ENCODE results near the gene TBCD. TPM values are rescaled to one million over a fixed set of nuclear protein-coding genes. Genes with fewer than 3 reads are reported as not detected.
A peak's percentile ranks its signal among the peaks of the same experiment; 100 is the strongest.

Gene TBCD
- total RNA-seq, 1 experiment from 2014 or later = 129 TPM

DNA sequence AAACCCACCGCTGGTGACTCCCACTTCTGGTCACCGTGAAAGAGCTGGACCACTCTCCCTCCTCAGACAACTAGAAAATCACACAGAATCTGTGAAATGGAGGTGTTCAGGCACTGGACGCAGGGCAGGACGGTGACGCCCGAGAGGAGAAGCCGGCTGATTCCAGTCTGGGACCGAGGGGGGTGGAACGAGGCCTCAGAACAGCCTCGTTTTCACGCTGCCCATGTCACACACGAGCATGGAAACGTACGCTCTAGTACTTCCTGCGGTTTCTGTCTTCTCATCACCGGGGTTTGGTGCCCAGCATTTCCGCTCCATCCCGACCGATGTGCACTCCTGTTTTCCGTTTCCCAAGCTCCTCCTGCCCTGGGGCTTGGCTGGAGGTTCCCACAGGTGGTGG, 225.7 kb downstream of the TBCD start:
- no peak overlapping the region for H3K18ac ChIP-seq (ENCODE audit: insufficient read length, low read depth, low read length)
- no peak overlapping the region for H4K91ac ChIP-seq (ENCODE audit: insufficient read length, low read depth, low read length)
- no peak overlapping the region for H2AFZ ChIP-seq (ENCODE audit: low read length)
- H3K4me1 Mint-ChIP-seq = peaks cover 10 to 14% of the 10 kb centered on the region in 2 experiments
- no peak overlapping the region for H3K9ac ChIP-seq (ENCODE audit: extremely low read depth, insufficient read length, low read length)
- no peaks in the 10 kb centered on the region for H3K9me3 Mint-ChIP-seq
- no peak overlapping the region for H3T11ph ChIP-seq (ENCODE audit: low read length)
- no peak for DNase-seq
- H3K56ac ChIP-seq (ENCODE audit: insufficient read length, low read depth, low read length) = no peak overlapping the region
- no peaks in the 10 kb centered on the region for H3K23me2 ChIP-seq (ENCODE audit: insufficient read length, low read depth, low read length, poor library complexity, severe bottlenecking)
- H3K27me3 Mint-ChIP-seq (ENCODE audit: low read depth) = no peaks in the 10 kb centered on the region
- H3K27ac Mint-ChIP-seq = 0 out of 7 replicates have a peak overlapping the region, but pooled peaks of 1 of the 3 experiments have one; percentile 22
- H3K27ac ChIP-seq (ENCODE audit: insufficient read length, low read depth, low read length) = no peak overlapping the region
- no peak overlapping the region for H2BK5ac ChIP-seq (ENCODE audit: insufficient read length, low read length)
- no peaks in the 10 kb centered on the region for H3K79me1 ChIP-seq (ENCODE audit: insufficient read depth, low read depth, low read length, poor library complexity, severe bottlenecking)
- no peak overlapping the region; the same call in 1 of the 2 replicates for H2BK15ac ChIP-seq (ENCODE audit: low read depth, low read length)
- no peaks in the 10 kb centered on the region for H3K79me2 ChIP-seq (ENCODE audit: insufficient read depth, low read length)
- H3K36me3 Mint-ChIP-seq (ENCODE audit: insufficient read depth in 1 of 3, low read depth in 3 of 3) = no peaks in the 10 kb centered on the region; a peak in 1 of 7 replicates
- H3K9me3 ChIP-seq (ENCODE audit: control insufficient read depth, low read depth, low read length) = no peaks in the 10 kb centered on the region
- no peak overlapping the region for H3K4me3 Mint-ChIP-seq
- H4K5ac ChIP-seq (ENCODE audit: insufficient read length, low read depth, low read length) = no peak overlapping the region
- no peak overlapping the region for H3K23ac ChIP-seq (ENCODE audit: insufficient read length, low read depth, low read length)
- no peaks in the 10 kb centered on the region for H4K20me1 ChIP-seq (ENCODE audit: control insufficient read depth, insufficient read depth, insufficient read length)
- no peak overlapping the region for H2BK120ac ChIP-seq (ENCODE audit: low read depth, low read length, poor library complexity, severe bottlenecking)
- H3K4me2 ChIP-seq (ENCODE audit: insufficient read depth, insufficient read length, low read length) = no peak overlapping the region
- H2AK5ac ChIP-seq (ENCODE audit: insufficient read length, low read length) = no peak overlapping the region
- WGBS (ENCODE audit: extremely low coverage, insufficient read length, low lambda C conversion rate) = no CpG with 5 or more reads among the region's 20 CpGs
- H3K27me3 ChIP-seq (ENCODE audit: insufficient read depth, low read length) = no peaks in the 10 kb centered on the region
- H2BK20ac ChIP-seq (ENCODE audit: low read depth, low read length, poor library complexity, severe bottlenecking) = no peak overlapping the region
- H3K4me1 ChIP-seq (ENCODE audit: insufficient read depth, low read length) = no peaks in the 10 kb centered on the region
- no peak overlapping the region for H2BK12ac ChIP-seq (ENCODE audit: insufficient read length, low read depth, low read length)
- no peak overlapping the region for H3K14ac ChIP-seq (ENCODE audit: insufficient read depth, low read length)
- no peak overlapping the region for H3K4ac ChIP-seq (ENCODE audit: low read depth, low read length)
- H4K8ac ChIP-seq (replicated peaks; ENCODE audit: insufficient read length, low read depth, low read length) = no peak overlapping the region
- TF ChIP-seq, protein P1, sequence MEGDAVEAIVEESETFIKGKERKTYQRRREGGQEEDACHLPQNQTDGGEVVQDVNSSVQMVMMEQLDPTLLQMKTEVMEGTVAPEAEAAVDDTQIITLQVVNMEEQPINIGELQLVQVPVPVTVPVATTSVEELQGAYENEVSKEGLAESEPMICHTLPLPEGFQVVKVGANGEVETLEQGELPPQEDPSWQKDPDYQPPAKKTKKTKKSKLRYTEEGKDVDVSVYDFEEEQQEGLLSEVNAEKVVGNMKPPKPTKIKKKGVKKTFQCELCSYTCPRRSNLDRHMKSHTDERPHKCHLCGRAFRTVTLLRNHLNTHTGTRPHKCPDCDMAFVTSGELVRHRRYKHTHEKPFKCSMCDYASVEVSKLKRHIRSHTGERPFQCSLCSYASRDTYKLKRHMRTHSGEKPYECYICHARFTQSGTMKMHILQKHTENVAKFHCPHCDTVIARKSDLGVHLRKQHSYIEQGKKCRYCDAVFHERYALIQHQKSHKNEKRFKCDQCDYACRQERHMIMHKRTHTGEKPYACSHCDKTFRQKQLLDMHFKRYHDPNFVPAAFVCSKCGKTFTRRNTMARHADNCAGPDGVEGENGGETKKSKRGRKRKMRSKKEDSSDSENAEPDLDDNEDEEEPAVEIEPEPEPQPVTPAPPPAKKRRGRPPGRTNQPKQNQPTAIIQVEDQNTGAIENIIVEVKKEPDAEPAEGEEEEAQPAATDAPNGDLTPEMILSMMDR (conservative IDR thresholded peaks at IDR 0.05) = no peak
